H1 (cell line): ENCODE measurements around the gene PTPRC.

Experiments used
- E2F6 ChIP-seq: IDR thresholded peaks from 2 replicates; pipeline ENCODE4 v1.6.1; 2012; ENCODE audit warnings: inconsistent platforms
- POLR2AphosphoS5 ChIP-seq: IDR thresholded peaks from 2 replicates; pipeline ENCODE4 v1.6.1; 2011; ENCODE audit warnings: low read depth, low read length
- RXRA ChIP-seq: IDR thresholded peaks from 2 replicates; pipeline ENCODE4 v1.6.1; 2011; ENCODE audit warnings: low read depth, mild to moderate bottlenecking, low read length, moderate library complexity; ENCODE audit not compliant: insufficient read depth
- SRF ChIP-seq: IDR thresholded peaks from 2 replicates; pipeline ENCODE4 v1.6.1; 2011; ENCODE audit warnings: mild to moderate bottlenecking, low read depth, low read length, moderate library complexity
- ZNF274 ChIP-seq: IDR thresholded peaks from 2 replicates; pipeline ENCODE4 v1.7.0; 2012; ENCODE audit warnings: low read length, borderline replicate concordance; ENCODE audit errors: extremely low read depth
- TF ChIP-seq, protein P1 (sequence below), 3 experiments: IDR thresholded peaks; 1 replicate in 2 of 3; 2 replicates in 1 of 3; pipeline versions ENCODE4 v1.5.1 to v1.6.1; 2011; ENCODE audit warnings: low read length in 3 of 3, mild to moderate bottlenecking in 3 of 3, inconsistent platforms in 2 of 3, low read depth in 1 of 3, moderate library complexity in 1 of 3; ENCODE audit not compliant: insufficient read depth in 1 of 3; ENCODE audit errors: control extremely low read depth in 1 of 3

GRCh38 chr1:198606020-198606438 lies 32.8 kb upstream of the PTPRC start:
- TF ChIP-seq RXRA (no peak), POLR2AphosphoS5 (no peak), ZNF274 (no peak), SRF (no peak), E2F6 (no peak)
- TF ChIP-seq, protein P1, sequence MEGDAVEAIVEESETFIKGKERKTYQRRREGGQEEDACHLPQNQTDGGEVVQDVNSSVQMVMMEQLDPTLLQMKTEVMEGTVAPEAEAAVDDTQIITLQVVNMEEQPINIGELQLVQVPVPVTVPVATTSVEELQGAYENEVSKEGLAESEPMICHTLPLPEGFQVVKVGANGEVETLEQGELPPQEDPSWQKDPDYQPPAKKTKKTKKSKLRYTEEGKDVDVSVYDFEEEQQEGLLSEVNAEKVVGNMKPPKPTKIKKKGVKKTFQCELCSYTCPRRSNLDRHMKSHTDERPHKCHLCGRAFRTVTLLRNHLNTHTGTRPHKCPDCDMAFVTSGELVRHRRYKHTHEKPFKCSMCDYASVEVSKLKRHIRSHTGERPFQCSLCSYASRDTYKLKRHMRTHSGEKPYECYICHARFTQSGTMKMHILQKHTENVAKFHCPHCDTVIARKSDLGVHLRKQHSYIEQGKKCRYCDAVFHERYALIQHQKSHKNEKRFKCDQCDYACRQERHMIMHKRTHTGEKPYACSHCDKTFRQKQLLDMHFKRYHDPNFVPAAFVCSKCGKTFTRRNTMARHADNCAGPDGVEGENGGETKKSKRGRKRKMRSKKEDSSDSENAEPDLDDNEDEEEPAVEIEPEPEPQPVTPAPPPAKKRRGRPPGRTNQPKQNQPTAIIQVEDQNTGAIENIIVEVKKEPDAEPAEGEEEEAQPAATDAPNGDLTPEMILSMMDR (IDR thresholded peaks at IDR 0.05; ENCODE audit: control extremely low read depth in 1 of 3, insufficient read depth in 1 of 3, low read depth in 1 of 3, low read length in 3 of 3): no peak
